HepG2 (cell line): ENCODE results near the gene SPINK4. TPM values are rescaled to one million over a fixed set of nuclear protein-coding genes. Genes with fewer than 3 reads are reported as not detected.

ENCODE experiments used
- E2F1 ChIP-seq: sonication (generic); formaldehyde crosslinking; IDR thresholded peaks from 2 replicates; pipeline ENCODE4 v1.5.0; 2020; ENCODE audit warnings: missing genetic modification reagents
- FIP1L1 ChIP-seq: fragments of 200-400 bp; formaldehyde crosslinking; IDR thresholded peaks from 2 replicates; pipeline ENCODE4 v1.6.1; 2018; ENCODE audit warnings: low read depth, mild to moderate bottlenecking, low read length, moderate library complexity, borderline replicate concordance; ENCODE audit not compliant: insufficient read depth
- HHEX ChIP-seq: IDR thresholded peaks from 2 replicates; pipeline ENCODE4 v1.6.1; 2016; ENCODE audit warnings: control low read depth
- HOMEZ ChIP-seq: IDR thresholded peaks from 2 replicates; pipeline ENCODE4 v1.6.1; 2016; ENCODE audit warnings: low read depth
- KDM5A ChIP-seq: fragments of 200-600 bp; sonication (generic); IDR thresholded peaks from 2 replicates; pipeline ENCODE4 v1.7.0; 2018; ENCODE audit warnings: antibody characterized with exemption, mild to moderate bottlenecking, low read length, borderline replicate concordance
- MAFG ChIP-seq: sonication (generic); formaldehyde crosslinking; IDR thresholded peaks from 2 replicates; pipeline ENCODE4 v1.5.1; 2020; ENCODE audit warnings: mild to moderate bottlenecking, missing genetic modification reagents
- MEIS1 ChIP-seq: sonication (generic); formaldehyde crosslinking; IDR thresholded peaks from 2 replicates; pipeline ENCODE4 v1.9.0; 2021; ENCODE audit warnings: mild to moderate bottlenecking, missing genetic modification reagents, moderate library complexity, borderline replicate concordance
- NFE2L1 ChIP-seq: sonication (generic); formaldehyde crosslinking; IDR thresholded peaks from 2 replicates; pipeline ENCODE4 v1.4.0; 2020; ENCODE audit warnings: missing genetic modification reagents, mild to moderate bottlenecking, borderline replicate concordance
- PAWR ChIP-seq: sonication (generic); formaldehyde crosslinking; IDR thresholded peaks from 2 replicates; pipeline ENCODE4 v1.4.0; 2020; ENCODE audit warnings: missing genetic modification reagents, mild to moderate bottlenecking, borderline replicate concordance
- PPARG ChIP-seq: conservative IDR thresholded peaks from 2 replicates; pipeline ENCODE4 v1.6.1; 2016; ENCODE audit warnings: missing biosample characterization, missing genetic modification reagents
- RXRA ChIP-seq: sonication (generic); formaldehyde crosslinking; IDR thresholded peaks from 2 replicates; pipeline ENCODE4 v1.5.1; 2020; ENCODE audit warnings: missing genetic modification reagents
- SMARCE1 ChIP-seq: fragments of 450-650 bp; IDR thresholded peaks from 2 replicates; pipeline ENCODE4 v1.6.1; 2017; ENCODE audit warnings: borderline replicate concordance
- SNRNP70 ChIP-seq: fragments of 200-400 bp; formaldehyde crosslinking; IDR thresholded peaks from 2 replicates; pipeline ENCODE4 v1.6.1; 2017; ENCODE audit warnings: mild to moderate bottlenecking, low read depth, low read length, moderate library complexity
- TEF ChIP-seq: sonication (generic); formaldehyde crosslinking; IDR thresholded peaks from 2 replicates; pipeline ENCODE4 v1.5.0; 2020; ENCODE audit warnings: missing genetic modification reagents
- U2AF2 ChIP-seq: fragments of 200-400 bp; formaldehyde crosslinking; IDR thresholded peaks from 2 replicates; pipeline ENCODE4 v1.6.1; 2017; ENCODE audit warnings: low read depth, mild to moderate bottlenecking, low read length
- ZBTB33 ChIP-seq: sonication (generic); formaldehyde crosslinking; IDR thresholded peaks from 2 replicates; pipeline ENCODE4 v1.4.0; 2020; ENCODE audit warnings: missing genetic modification reagents
- ZGPAT ChIP-seq: IDR thresholded peaks from 2 replicates; pipeline ENCODE4 v1.6.1; 2016; ENCODE audit warnings: mild to moderate bottlenecking
- ZNF253 ChIP-seq: sonication (generic); formaldehyde crosslinking; IDR thresholded peaks from 2 replicates; pipeline ENCODE4 v1.8.0; 2022; ENCODE audit warnings: mild to moderate bottlenecking, missing genetic modification reagents, borderline replicate concordance
- ZNF329 ChIP-seq: sonication (generic); formaldehyde crosslinking; IDR thresholded peaks from 2 replicates; pipeline ENCODE4 v1.9.0; 2021; ENCODE audit warnings: low read depth, mild to moderate bottlenecking, missing genetic modification reagents
- ZNF569 ChIP-seq: sonication (generic); formaldehyde crosslinking; IDR thresholded peaks from 2 replicates; pipeline ENCODE4 v1.5.0; 2020; ENCODE audit warnings: mild to moderate bottlenecking, missing genetic modification reagents, moderate library complexity, borderline replicate concordance
- ZNF605 ChIP-seq: sonication (generic); formaldehyde crosslinking; IDR thresholded peaks from 2 replicates; pipeline ENCODE4 v1.8.0; 2022; ENCODE audit warnings: mild to moderate bottlenecking, missing genetic modification reagents
- ZNF737 ChIP-seq: sonication (generic); formaldehyde crosslinking; IDR thresholded peaks from 2 replicates; pipeline ENCODE4 v1.5.0; 2020; ENCODE audit warnings: missing genetic modification reagents, mild to moderate bottlenecking, borderline replicate concordance
- ZNF850 ChIP-seq: sonication (generic); formaldehyde crosslinking; conservative IDR thresholded peaks from 2 replicates; pipeline ENCODE4 v1.9.0; 2021; ENCODE audit warnings: mild to moderate bottlenecking, missing genetic modification reagents
- polyA plus RNA-seq, 8 experiments: library from polyadenylated mRNA; depleted of rRNA in 3 of 8; stranded (reverse) in 7 of 8; unstranded in 1 of 8; fragments of >200 nt; fragmentation: Illumina TruSeq in 4 of 8; extraction: Trizol in 4 of 8; gene quantifications; 2 replicates each; pipeline versions ENCODE4 v1.2.1 to v1.2.3, GENCODE V29; 2011 to 2016; ENCODE audit warnings: low read depth in 4 of 8, missing spikeins in 1 of 8, mixed read lengths in 1 of 8; ENCODE audit not compliant: insufficient read depth in 1 of 8
- total RNA-seq, 5 experiments: library from RNA; depleted of rRNA; stranded (reverse); fragments of >200 nt; fragmentation: Illumina TruSeq; extraction: Trizol; gene quantifications; 2 replicates each; pipeline ENCODE4 v1.2.3, GENCODE V29; 2016; ENCODE audit warnings: low read depth in 1 of 5

SPINK4 gene
- total and polyA plus RNA-seq, 2 of the 13 experiments (the other 11 are each of a cell fraction or from before 2014, with no cell fraction given) = 0.53 to 3.4 TPM

GRCh38 chr9:33293782-33294181 lies 53.8 kb downstream of the SPINK4 start (continued):
- TF ChIP-seq MAFG (no peak), RXRA (CRISPR knock-in tag) (no peak), NFE2L1 (CRISPR knock-in tag) (no peak), KDM5A (no peak; the same call in 1 of the 2 replicates), ZGPAT (CRISPR knock-in tag) (peak; percentile 63; the same call in 1 of the 2 replicates), PPARG (peak; percentile 40; the same call in 1 of the 2 replicates), MEIS1 (CRISPR knock-in tag) (no peak), ZBTB33 (CRISPR knock-in tag) (no peak), HHEX (no peak), ZNF850 (CRISPR knock-in tag) (no peak), U2AF2 (no peak), ZNF253 (CRISPR knock-in tag) (no peak), TEF (CRISPR knock-in tag) (no peak), SMARCE1 (no peak), SNRNP70 (no peak), PAWR (CRISPR knock-in tag) (no peak), ZNF605 (no peak), ZNF329 (no peak), HOMEZ (no peak; the same call in 1 of the 2 replicates), ZNF737 (CRISPR knock-in tag) (no peak), ZNF569 (CRISPR knock-in tag) (no peak), E2F1 (CRISPR knock-in tag) (no peak), FIP1L1 (no peak)
